GM12873 (cell line): ENCODE measurements around the gene PTCH2.

Experiments
- CTCF ChIP-seq: IDR thresholded peaks from 2 replicates; pipeline ENCODE4 v1.5.1; 2012; ENCODE audit warnings: low read depth, mild to moderate bottlenecking, moderate library complexity, low read length, control low read depth; ENCODE audit not compliant: insufficient read depth; ENCODE audit errors: missing control alignments

The PTCH2 gene

DNA sequence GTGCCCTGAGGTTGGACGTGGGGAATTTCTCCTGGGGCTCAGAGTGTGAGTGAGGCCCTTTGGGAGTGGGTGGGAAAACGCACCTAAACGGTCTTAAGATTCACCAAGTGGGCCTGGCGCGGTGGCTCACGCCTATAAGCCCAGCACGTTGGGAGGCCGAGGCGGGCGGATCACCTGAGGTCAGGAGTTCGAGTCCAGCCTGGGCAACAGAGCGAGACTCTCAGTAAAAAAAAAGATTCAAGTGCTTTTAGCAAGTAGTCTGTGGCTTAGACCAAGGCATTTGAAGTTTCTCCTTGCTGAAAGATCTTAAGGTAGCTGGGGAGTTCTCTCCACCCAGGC lies 66.4 kb downstream of the PTCH2 start:
- no peak for TF ChIP-seq CTCF

- TF ChIP-seq CTCF: no peak
Measured at GRCh38 chr1:44775930-44776729, 66.9 kb downstream of the PTCH2 start.

DNA sequence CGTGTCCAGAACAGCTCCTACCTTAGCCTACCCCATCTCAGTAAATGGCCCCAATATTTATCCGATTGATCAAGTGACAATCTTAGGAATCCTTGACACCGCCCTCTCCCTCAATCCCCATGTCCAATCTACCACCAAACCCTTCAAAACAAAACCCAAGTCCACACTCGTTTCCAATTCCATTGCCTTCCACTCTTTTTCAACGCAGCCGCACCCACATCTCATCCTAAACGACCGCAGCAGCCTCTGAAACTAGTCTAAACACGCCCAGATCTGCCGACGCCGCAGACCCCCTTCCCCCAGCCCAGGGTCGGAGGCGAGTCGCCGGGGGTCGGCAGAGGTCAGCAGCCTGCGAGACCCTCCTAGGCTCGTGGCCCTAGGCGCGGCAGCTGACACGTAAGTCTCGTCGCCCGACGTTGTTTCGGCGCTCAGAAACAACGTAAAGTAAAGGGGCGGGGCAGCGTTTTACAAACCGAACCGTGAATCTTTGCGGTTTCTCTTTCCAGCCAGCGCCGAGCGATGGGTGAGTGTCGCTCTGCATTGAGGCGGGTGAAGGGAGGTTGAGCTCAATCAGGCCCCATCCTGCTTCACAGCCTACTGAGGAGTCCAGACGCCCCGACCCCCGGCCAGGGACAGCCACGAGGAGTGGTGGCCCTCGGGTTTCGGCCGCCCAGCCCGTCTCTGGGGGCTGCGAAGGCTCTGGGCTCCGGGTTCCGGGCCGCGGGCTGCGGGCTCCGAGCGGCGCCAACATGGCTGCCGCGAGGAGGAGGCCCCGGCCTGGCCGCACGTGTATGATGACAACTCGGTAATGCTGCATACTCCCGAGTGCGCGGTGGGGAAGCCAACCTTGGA lies 67.7 kb downstream of the PTCH2 start, which contains the start of gene RPS8:
Gene RPS8 (plus strand): TSS at position 463 of the 852 bp plus-strand sequence. CDS start 57 bp downstream, at position 520.
- TF ChIP-seq CTCF: no peak
